GM18951 (cell line): ENCODE measurements around the gene ANKS1B.

Experiments
- POLR2A ChIP-seq: IDR thresholded peaks from 4 replicates; pipeline ENCODE4 v1.6.1; 2011; ENCODE audit warnings: mild to moderate bottlenecking; ENCODE audit not compliant: insufficient read length, insufficient read depth; ENCODE audit errors: extremely low read depth
- in situ Hi-C: fragments of 300-500 bp; cut with MboI; formaldehyde crosslinking; loops from one replicate; pipeline ENCODE4 v1.12.0; 2022; ENCODE audit warnings: low sequenced_read_pairs, mixed read lengths, inconsistent platforms; ENCODE audit not compliant: unreplicated experiment

Gene ANKS1B

GRCh38 chr12:98701166-98701565 lies 1283.6 kb downstream of the ANKS1B start:
- in situ Hi-C loops, result no loop called here
- no peak for TF ChIP-seq POLR2A

DNA sequence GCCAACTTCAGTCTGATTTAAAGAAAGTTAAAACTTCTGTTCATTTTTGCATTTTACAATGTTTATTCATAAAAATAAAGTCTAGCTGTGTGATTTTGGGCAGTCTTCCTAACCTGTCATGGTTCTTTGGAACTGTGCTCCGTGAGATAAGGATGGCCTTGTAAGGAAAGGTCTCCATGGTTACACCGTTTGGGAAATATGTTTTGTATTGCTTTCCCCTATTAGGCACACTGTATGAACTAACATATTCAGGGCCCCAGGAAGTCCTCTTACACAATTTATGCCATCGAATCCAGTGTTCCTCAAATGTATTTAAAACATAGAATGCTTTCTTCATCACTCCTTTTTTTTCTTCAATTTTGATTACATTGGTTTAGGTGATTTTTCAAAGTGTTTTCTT lies 1285.2 kb downstream of the ANKS1B start:
- no peak for TF ChIP-seq POLR2A
- in situ Hi-C loops, result no loop called here

DNA sequence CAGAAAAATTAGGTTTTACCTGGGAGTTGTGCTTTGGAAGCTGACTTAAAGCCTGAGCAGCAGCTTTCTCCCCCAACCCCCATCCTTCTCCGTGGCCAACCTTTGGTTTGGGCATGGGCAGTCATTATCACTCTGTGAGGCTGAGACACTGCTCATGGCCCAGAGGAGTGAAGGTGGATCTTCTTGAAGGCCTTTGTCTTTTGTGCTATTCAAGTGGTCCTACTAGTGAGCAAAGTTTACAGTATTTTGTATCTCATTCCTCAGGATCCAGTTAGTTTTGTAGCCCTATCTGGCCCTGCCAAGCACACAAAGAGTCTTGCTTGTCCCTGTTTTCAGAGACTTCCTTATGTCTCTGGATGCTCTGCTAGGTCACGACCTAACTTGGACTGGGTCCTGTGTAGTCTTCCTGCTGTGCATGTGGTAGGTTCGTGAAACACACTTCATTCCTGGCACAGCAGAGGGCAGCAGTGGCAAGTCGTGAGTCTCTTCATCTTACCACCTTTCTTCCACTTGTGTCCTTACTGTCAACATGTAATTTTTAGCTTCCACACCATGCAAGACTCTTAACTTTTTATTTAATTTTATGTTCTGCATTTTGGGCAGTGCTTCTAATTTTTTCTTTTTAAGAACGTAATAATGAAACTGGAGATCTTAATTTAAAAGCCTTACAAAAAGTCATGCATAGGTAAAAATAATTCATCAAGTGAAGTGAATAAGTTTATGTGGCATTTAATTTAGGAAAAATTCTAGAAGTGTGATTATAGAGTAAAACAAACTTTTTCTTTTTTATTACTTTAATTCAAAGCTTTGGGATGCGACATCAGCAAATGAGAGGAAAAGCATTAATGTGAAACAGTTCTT lies 1285.9 kb downstream of the ANKS1B start:
- in situ Hi-C loops, result no loop called here
- no peak for TF ChIP-seq POLR2A

DNA sequence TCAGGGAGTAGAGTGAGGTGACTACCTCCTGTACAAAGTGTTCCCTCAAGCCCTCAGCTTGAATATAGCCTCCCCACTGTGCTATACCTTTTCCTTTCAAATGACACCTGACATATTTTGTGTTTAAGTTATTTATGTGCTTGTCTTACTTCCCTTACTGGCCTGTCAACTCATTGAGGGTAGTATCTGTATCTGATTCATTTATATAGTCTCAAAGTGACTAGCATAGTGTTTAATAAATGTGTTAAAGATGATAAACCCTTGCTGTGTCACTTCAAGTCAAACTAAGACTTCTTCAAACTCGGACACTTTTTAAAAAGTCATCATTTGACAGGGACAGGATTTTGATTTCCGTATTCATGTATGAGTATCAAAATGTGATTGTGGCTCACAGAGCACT lies 1287.5 kb downstream of the ANKS1B start:
- in situ Hi-C loops, result no loop called here
- TF ChIP-seq POLR2A, result no peak

- in situ Hi-C loops, result no loop called here
- TF ChIP-seq POLR2A, result no peak
Observed at GRCh38 chr12:98696036-98696646, 1288.6 kb downstream of the ANKS1B start.

DNA sequence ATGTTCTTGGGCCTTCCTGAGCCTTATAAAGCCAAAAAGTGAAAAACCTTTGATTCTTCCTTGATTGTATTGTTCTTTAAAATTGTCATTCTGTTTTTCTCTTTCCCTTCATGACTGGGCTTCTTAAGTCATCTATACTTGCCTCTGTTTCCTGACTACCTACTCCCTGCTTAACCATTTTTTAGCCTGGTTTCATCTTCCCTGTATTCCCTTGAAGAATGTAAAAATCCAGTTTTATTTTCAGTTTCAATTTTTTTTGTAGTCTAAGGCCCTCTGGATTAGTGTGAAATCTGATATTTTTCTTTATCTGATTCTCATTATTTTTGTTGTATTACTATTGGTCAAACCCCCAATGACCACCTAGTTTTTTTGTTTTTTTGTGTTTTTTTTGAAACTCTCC lies 1293.4 kb downstream of the ANKS1B start:
- TF ChIP-seq POLR2A, result no peak
- in situ Hi-C loops, result no loop called here

- TF ChIP-seq POLR2A, result no peak
- in situ Hi-C loops, result no loop called here
Observed at GRCh38 chr12:98686603-98687002, 1298.1 kb downstream of the ANKS1B start.
